ENCODE results near the gene RPL38.
A peak's percentile ranks its signal among the peaks of the same experiment; 100 is the strongest.

RPL38 gene

GRCh38 chr17:74228306-74228978 lies 25.0 kb downstream of the RPL38 start:
- DNase-seq, result no peak

GRCh38 chr17:74230896-74231295 lies 27.4 kb downstream of the RPL38 start:
- DNase-seq, result no peak

DNA sequence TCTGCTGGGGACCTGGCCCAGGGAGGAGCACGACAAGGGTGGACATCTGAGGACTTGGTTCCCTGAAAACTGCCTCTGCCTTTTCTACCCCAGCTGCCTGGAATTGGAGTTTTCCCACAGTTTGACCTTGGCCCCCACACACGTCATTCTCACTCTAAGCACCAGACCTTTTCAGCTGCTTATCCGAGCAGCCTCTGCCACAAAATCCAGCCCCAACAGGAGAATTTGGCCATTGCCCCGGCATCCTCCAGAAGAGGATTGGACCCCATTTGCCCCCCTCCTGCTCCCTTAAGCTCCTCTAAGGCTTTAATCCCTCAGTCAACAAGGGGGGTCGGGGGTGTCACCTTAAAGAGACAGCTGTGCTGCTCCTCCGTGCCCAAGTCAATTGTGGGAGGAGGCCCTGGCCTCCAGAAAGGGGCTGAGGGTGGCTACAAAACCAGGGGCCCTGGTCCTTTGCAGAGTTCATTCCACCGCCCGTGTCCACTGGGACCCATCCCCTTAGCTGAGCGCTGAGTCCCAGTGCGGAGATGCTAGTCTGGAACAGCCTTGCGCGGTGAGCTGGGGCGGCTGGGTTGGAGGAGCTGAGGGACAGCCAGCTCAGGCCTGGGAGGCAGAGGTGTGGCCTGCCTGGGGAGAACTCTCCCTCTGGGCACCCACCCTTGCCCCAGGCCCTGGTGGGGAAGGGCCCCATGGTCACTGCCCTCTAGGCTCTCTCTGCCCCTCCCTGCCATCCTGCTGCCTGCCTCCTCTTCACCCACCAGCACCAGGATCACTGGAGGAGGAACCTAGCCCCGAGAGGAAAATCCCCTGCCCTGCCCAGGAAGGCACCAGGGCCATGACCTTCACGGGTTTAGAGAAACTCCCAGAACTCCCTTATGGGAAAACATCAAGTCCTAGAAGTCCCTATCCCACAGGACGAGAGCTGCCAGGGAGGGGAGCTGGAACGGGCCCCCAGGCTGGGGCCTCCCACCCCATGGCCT lies 28.7 kb downstream of the RPL38 start:
- peak; percentile 54 for DNase-seq

DNA sequence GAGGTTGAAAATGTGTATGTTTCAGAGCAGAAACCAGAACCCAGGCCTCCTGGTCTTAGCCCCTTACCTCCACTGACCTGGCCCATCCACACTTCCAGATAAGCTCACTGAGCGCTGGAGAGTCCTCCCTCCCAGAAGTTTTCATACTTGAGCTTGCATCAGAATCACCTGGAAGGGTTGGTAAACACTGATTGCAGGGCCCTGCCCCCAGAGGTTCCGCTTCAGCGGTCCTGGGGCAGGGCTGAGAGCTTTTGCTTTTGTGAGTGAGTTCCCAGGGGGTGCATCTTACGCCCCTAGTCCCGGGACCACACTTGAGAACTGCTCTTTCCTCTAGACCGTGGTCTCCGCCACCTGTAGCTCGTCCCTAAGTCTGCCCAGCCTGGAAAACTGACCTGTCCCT lies 30.5 kb downstream of the RPL38 start:
- no peak for DNase-seq

GRCh38 chr17:74234486-74234885 lies 31.0 kb downstream of the RPL38 start:
- peak; percentile 64 for DNase-seq

GRCh38 chr17:74235040-74235581 lies 31.6 kb downstream of the RPL38 start:
- peak; percentile 72 for DNase-seq

DNA sequence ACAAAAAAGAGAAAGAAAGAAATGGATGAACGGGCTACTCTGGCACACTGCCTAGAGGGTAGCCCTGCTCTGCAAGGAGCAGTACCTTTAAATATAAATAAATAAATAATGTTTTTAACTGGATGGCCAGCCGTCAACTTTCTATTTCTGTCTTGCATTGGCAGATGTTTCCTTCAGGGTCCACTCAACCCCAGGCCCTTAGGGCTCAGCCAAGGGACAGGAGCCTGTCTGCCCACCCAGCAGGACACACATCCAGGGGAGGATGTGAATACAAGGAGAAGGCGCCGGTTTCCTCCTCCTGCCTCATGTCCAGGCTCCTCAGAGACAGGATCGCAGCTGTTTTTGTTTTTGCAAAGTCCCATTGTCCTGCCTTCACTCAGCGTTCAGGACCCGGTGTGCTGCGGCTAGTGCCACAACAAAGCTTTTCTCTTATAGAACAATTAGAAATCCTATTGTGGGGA lies 32.5 kb downstream of the RPL38 start:
- no peak for DNase-seq

DNA sequence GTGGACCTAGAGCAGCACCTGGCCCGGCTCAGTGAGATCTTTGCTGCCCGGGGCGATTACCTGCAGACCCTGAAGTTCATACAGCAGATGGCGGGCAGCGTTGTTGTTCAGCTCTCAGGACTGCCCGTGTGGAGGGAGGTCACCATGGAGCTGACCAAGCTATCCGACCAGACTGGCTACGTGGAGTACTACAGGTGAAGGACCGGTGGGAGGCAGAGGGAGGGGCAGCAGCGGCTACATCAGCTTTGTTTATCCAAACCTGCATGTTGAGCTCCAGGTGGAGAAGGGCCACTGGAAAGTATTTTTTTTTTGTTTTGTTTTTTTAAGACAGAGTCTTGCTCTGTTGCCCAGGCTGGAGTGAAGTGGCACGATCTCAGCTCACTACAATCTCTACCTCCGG lies 33.8 kb downstream of the RPL38 start:
- no peak for DNase-seq

- peak; percentile 97 for DNase-seq
These were observed 35.7 kb downstream of the RPL38 start for GRCh38 chr17:74239172-74239571.

- DNase-seq, result peak; percentile 31
These were observed 37.2 kb downstream of the RPL38 start for GRCh38 chr17:74240618-74241205.

- DNase-seq, result peak; percentile 97
These were observed 38.0 kb downstream of the RPL38 start for GRCh38 chr17:74241431-74241830.

DNA sequence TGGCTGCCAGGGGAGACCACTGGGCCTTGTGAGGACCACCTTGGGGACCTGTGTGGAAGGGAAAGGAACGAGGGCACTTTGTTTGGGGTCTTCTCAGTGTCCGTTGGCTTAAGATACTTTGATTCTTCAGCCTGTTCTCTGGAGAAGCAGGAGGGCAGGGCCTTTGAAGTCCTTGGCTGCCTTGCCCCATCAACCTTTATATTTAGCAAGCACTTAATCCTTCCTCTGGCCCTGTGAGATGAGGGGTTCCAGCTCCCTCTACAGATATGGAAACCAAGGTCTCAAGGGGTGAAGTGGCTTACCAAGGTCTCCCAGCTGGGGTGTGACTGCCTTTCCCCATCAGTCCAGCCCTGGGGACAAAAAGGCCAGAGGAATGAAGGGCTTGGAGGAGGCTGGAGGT lies 38.4 kb downstream of the RPL38 start:
- no peak for DNase-seq

DNA sequence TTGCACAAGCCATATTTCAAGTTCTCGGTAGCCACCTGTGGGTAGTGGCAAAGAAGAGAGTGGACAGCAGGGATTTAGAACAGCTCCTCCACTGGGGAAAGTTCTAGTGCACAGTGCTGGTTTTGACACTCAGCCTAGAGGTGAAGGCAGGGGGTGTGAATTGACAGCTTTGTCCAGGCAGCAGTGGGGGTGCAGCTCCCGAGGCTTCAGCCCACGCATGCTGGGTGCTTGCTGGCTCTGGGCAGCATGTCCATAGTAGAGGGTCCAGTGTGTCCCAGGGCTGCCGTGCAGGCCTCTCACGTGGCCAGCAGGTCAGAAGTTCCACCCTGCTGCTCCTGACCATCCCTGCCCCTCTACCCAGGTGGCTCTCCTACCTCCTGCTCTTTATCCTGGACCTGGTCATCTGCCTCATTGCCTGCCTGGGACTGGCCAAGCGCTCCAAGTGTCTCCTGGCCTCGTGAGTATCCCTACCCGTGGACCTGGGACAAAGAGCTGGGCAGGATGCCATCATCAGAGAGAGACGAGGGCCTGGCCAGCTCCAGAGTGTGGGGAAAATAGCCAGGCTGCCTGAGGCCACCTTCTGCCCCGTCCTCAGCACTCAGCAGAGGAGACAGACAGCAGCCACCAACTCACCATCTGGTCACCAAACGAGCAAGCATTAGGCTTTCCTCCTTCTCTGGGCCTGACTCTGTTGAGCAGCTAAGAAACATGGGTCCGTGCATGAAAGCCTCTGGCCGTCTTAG lies 39.7 kb downstream of the RPL38 start:
- DNase-seq, result no peak

DNA sequence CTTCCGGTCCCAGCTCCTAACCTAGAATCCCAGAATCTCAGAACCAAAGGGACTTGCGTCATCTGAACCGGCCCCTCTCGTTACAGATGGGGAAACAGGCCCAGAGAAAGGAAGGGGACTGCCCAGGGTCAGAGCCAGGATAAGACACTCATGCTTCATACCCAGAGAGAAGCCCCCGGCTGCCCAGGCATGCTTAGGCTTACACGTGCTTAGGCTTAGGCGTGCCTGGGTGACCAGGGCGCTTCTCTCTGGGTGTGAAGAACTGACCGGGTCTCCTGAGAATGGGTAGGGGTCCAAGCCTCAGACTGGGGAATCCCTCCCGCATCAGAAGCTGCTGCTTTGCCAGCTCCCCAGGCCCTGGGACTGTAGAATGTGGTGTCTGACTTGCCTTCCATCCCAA lies 40.6 kb downstream of the RPL38 start:
- DNase-seq, result no peak

DNA sequence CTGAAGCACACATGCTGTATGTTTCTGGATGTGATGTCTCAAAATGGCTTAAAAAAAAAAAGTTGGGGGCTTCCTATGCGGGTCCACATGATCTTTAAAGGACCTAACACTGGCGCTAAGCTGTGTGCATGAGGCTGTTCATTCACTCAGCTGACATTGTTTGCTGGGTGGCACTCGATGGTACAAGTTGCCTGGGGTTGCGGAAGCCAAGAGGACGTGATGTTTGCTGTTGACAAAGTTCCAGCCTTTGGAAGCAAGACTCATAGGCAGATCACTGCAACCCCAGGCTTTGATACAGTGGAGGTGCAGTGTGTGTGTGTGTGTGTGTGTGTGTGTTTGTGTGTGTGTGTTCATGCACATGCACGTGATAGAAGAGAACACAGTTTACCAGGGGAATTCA lies 41.1 kb downstream of the RPL38 start:
- DNase-seq, result no peak

GRCh38 chr17:74245145-74245831 lies 41.8 kb downstream of the RPL38 start:
- DNase-seq, result no peak

DNA sequence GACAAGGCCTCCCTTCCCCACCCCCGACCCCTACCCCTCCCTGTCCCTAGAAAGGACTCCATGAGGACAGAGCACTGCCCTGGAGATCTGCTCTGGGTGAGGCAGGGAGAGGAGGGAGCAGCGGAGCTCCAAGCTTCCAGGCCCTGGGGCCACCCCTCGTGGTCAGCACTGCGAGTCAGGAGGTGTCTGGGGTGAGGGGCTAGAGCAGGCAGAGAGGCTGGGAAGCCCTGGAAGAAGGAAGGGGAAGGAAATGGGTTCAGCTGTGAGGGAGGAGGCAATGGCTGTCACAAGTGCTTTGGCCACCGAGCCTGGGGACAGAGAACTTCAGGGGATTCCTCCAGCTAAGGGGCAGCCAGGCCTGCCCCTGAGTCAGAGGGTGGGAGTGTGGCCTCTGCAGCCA lies 42.4 kb downstream of the RPL38 start:
- peak; percentile 34 for DNase-seq

DNA sequence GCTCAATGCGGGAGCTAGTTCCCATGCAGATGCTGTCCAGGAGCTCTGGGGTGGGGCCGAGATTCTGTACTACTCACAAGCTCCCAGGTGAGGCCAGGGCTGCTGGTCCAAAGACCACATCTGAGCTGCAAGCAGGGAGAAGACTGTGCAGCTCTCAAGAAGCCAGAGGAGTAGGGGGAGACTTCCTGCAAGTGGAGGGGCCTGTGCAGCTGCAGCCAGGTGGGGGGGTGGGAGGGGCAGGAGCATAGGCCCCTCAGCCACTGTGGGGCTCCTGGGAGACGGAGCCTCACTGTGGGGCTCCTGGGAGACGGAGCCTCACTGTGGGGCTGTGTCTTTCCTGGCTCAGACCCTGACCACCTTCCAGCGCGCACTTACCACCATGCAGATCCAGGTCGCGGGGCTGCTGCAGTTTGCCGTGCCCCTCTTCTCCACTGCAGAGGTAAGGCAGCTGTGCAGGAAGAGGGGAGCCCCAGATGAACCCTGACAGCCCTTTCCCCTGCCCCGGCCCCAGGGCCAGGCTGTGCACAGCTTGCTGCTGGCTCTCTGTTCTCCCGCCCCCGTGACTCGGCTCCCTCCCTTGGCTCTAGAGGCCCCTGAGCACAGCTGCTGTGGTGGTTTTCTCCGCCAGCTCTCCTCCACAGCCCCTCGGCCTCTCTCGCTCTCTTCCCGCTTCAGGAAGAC lies 46.3 kb downstream of the RPL38 start:
- no peak for DNase-seq

GRCh38 chr17:74250324-74250995 lies 47.0 kb downstream of the RPL38 start:
- no peak for DNase-seq

DNA sequence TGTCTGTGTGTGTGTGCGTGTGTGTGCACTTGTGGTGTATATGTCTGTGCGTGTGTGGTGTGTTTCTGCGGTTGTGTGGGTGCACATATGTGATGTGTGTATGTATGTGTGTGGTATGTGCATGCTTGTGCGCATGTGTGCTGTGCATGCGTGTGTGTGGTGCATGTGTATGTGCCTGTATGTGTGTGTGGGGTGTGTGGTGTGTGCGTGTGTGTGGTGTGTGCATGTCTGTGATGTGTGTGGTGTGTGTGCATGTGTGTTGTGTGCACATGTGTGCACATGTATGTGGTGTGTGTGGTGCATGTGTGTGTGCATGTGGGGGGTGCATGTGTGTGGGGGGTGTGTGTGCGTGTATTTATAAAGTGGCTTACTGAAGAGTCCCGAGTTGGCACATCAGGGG lies 47.6 kb downstream of the RPL38 start:
- DNase-seq, result no peak

GRCh38 chr17:74251569-74251968 lies 48.1 kb downstream of the RPL38 start:
- no peak for DNase-seq

Measured in inflammatory macrophage treated with lipopolysaccharide for 4 hours (primary cell).